ENCODE measurements around the gene GIT1. TPM values are rescaled to one million over a fixed set of nuclear protein-coding genes. Genes with fewer than 3 reads are reported as not detected.

Gene GIT1
- total and polyA plus RNA-seq, 9 of the 15 experiments (the other 6 are each of a cell fraction or from before 2014, with no cell fraction given), result 0.35 to 35.3 (median 17.1) TPM

GRCh38 chr17:29572691-29573557 lies 16.5 kb downstream of the GIT1 start (continued):
- TF ChIP-seq RREB1 (CRISPR knock-in tag; IDR thresholded peaks at IDR 0.05) (no peak), ETS1 (conservative IDR thresholded peaks at IDR 0.05; ENCODE audit: control insufficient read depth, low read depth, low read length) (peak; percentile 50; the same call in 1 of the 2 replicates), BHLHE40 (IDR thresholded peaks at IDR 0.05; ENCODE audit: low read length) (0 out of 2 replicates have a peak, but pooled peaks have one; percentile 15), MECOM (CRISPR knock-in tag; IDR thresholded peaks at IDR 0.05) (no peak), IRF2 (CRISPR knock-in tag; IDR thresholded peaks at IDR 0.05) (no peak), GATAD2B (IDR thresholded peaks at IDR 0.05; ENCODE audit: borderline replicate concordance) (peak; percentile 46; the same call in 1 of the 2 replicates), SRSF1 (IDR thresholded peaks at IDR 0.05; ENCODE audit: low read depth, low read length) (no peak), ZNF23 (CRISPR knock-in tag; IDR thresholded peaks at IDR 0.05) (no peak), MNT (conservative IDR thresholded peaks at IDR 0.05) (peak; percentile 74 to 89), MTA3 (IDR thresholded peaks at IDR 0.05; ENCODE audit: borderline replicate concordance) (no peak), POU5F1 (IDR thresholded peaks at IDR 0.05; ENCODE audit: borderline replicate concordance, low read depth, low read length, partially characterized antibody) (no peak), ZNF133 (CRISPR knock-in tag; IDR thresholded peaks at IDR 0.05) (no peak), ELF1 (tag; IDR thresholded peaks at IDR 0.05) (no peak), SRSF3 (IDR thresholded peaks at IDR 0.05; ENCODE audit: insufficient read depth, low read length) (no peak), CTCF (IDR thresholded peaks at IDR 0.05 in 2 of 3, conservative IDR thresholded peaks at IDR 0.05 in 1 of 3; ENCODE audit: insufficient read depth in 2 of 3, low read depth in 1 of 3, low read length in 3 of 3) (peak; percentile 58 to 73 (median 61)), OTX1 (CRISPR knock-in tag; IDR thresholded peaks at IDR 0.05) (no peak)

Data from K562 (cell line).